GM12878 (cell line): ENCODE measurements around the gene DNAAF5. TPM values are rescaled to one million over a fixed set of nuclear protein-coding genes. Genes with fewer than 3 reads are reported as not detected.

Experiments
- ATAC-seq: fragments of 200-7000 bp; cut with Tn5 transposase; 3 replicates; pipeline ENCODE4 v1.9.1; 2020; ENCODE audit warnings: mild to moderate bottlenecking, moderate library complexity
- BruUV-seq: library from RNA; stranded (reverse); fragments of 400-500 nt; replicated peaks from 2 replicates; lab custom pipeline; 2021; lab: Mats Ljungman, UMichigan
- CTCF ChIA-PET: fragments of 300-600 bp; sonication (Branson Sonifier 250); formaldehyde crosslinking; extraction: SDS; loops from one replicate; lab custom pipeline; 2021; ENCODE audit warnings: inconsistent platforms; lab: Yijun Ruan, JAX
- POLR2A ChIA-PET: fragments of 350-600 bp; formaldehyde crosslinking; extraction: SDS; loops from one replicate; lab custom pipeline; 2021; ENCODE audit warnings: inconsistent platforms; lab: Charles Lee
- RAD21 ChIA-PET: fragments of 300-600 bp; sonication (Branson Sonifier 250); formaldehyde crosslinking; loops from one replicate; lab custom pipeline; 2023; ENCODE audit warnings: antibody characterized with exemption; ENCODE audit not compliant: unreplicated experiment; lab: Charles Lee
- SMC1A ChIA-PET: fragments of 300-600 bp; sonication (Branson Sonifier 250); formaldehyde crosslinking; loops from one replicate; lab custom pipeline; 2023; ENCODE audit not compliant: unreplicated experiment, uncharacterized antibody; lab: Charles Lee
- DNase-seq: peaks from one replicate; pipeline ENCODE4 v3.0.0-alpha.2; 2011; ENCODE audit warnings: low read depth, low spot score
- FAIRE-seq: peaks from 3 replicates; lab custom pipeline; 2011; peaks lifted over from hg19 to GRCh38; lab: Jason Lieb, UNC
- H2AFZ ChIP-seq: 2 replicates; pipeline ENCODE4 v1.6.0; 2011; ENCODE audit warnings: low read depth, low read length, control low read depth; ENCODE audit not compliant: control insufficient read depth
- H3K27ac ChIP-seq: 2 replicates; pipeline ENCODE4 v1.5.1; 2011; ENCODE audit warnings: control low read depth; ENCODE audit not compliant: control insufficient read depth, insufficient read depth
- H3K27me3 ChIP-seq, 2 experiments: replicated peaks in 1 of 2; 2 replicates each; pipeline versions ENCODE4 v1.6.0 to v1.6.1; 2011; ENCODE audit warnings: low read length in 1 of 2; ENCODE audit not compliant: control insufficient read depth in 2 of 2, insufficient read depth in 2 of 2
- H3K36me3 ChIP-seq, 2 experiments: 2 replicates each; pipeline ENCODE4 v1.5.1; 2011; ENCODE audit warnings: low read length in 1 of 2; ENCODE audit not compliant: control insufficient read depth in 2 of 2, insufficient read depth in 2 of 2
- H3K4me1 ChIP-seq: 2 replicates; pipeline ENCODE4 v1.6.1; 2011; ENCODE audit warnings: mild to moderate bottlenecking, low read length, moderate library complexity, mixed read lengths; ENCODE audit not compliant: control insufficient read depth, insufficient read depth
- H3K4me2 ChIP-seq: 2 replicates; pipeline ENCODE4 v1.6.0; 2011; ENCODE audit warnings: control low read depth; ENCODE audit not compliant: control insufficient read depth, insufficient read depth
- H3K4me3 ChIP-seq: fragments of 200-600 bp; sonication (generic); 2 replicates; pipeline ENCODE4 v1.5.1; 2016
- H3K79me2 ChIP-seq: 2 replicates; pipeline ENCODE4 v1.6.0; 2011; ENCODE audit warnings: low read length; ENCODE audit not compliant: control insufficient read depth, insufficient read depth
- H3K9ac ChIP-seq: 2 replicates; pipeline ENCODE4 v1.8.0; 2011; ENCODE audit warnings: low read length, control low read depth, mixed read lengths; ENCODE audit not compliant: control insufficient read depth, insufficient read depth
- H3K9me3 ChIP-seq: replicated peaks from 3 replicates; pipeline ENCODE4 v1.5.1; 2011; ENCODE audit warnings: mild to moderate bottlenecking, low read length; ENCODE audit not compliant: control insufficient read depth, insufficient read depth
- H4K20me1 ChIP-seq: 2 replicates; pipeline ENCODE4 v1.6.0; 2011; ENCODE audit not compliant: control insufficient read depth, insufficient read depth
- ASH2L ChIP-seq: fragments of 300-600, 200-600 bp; sonication (generic); IDR thresholded peaks from 2 replicates; pipeline ENCODE4 v1.6.1; 2017; ENCODE audit warnings: low read depth, mild to moderate bottlenecking, borderline replicate concordance
- ATF2 ChIP-seq: IDR thresholded peaks from 2 replicates; pipeline ENCODE4 v1.6.1; 2012; ENCODE audit warnings: low read length, inconsistent platforms
- BCL3 ChIP-seq: IDR thresholded peaks from 2 replicates; pipeline ENCODE4 v1.6.1; 2011; ENCODE audit warnings: borderline replicate concordance, low read depth, mild to moderate bottlenecking, moderate library complexity, low read length; ENCODE audit not compliant: insufficient read depth, poor library complexity, severe bottlenecking
- CHD4 ChIP-seq: fragments of 200-600 bp; sonication (generic); IDR thresholded peaks from 2 replicates; pipeline ENCODE4 v1.6.1; 2016; ENCODE audit warnings: mild to moderate bottlenecking
- CREM ChIP-seq: IDR thresholded peaks from 2 replicates; pipeline ENCODE4 v1.6.1; 2014; ENCODE audit warnings: antibody characterized with exemption, low read depth
- EED ChIP-seq: sonication (generic); IDR thresholded peaks from 2 replicates; pipeline ENCODE4 v1.6.1; 2016; ENCODE audit warnings: antibody characterized with exemption, low read depth
- HDAC6 ChIP-seq: fragments of 200-600 bp; sonication (generic); IDR thresholded peaks from one replicate; pipeline ENCODE4 v1.8.0; 2017; ENCODE audit warnings: antibody characterized with exemption; ENCODE audit not compliant: unreplicated experiment
- MLLT1 ChIP-seq: fragments of 450-650 bp; IDR thresholded peaks from 2 replicates; pipeline ENCODE4 v1.6.1; 2016; ENCODE audit warnings: mild to moderate bottlenecking
- RAD51 ChIP-seq: fragments of 450-650 bp; IDR thresholded peaks from 2 replicates; pipeline ENCODE4 v1.6.1; 2016; ENCODE audit warnings: moderate library complexity, mild to moderate bottlenecking, inconsistent platforms
- SREBF2 ChIP-seq: IDR thresholded peaks from 2 replicates; pipeline ENCODE4 v1.6.1; 2012; ENCODE audit warnings: mild to moderate bottlenecking, low read length
- ZBED1 ChIP-seq: IDR thresholded peaks from 2 replicates; pipeline ENCODE4 v1.6.1; 2016; ENCODE audit warnings: borderline replicate concordance
- ZBTB40 ChIP-seq: fragments of 450-650 bp; IDR thresholded peaks from 2 replicates; pipeline ENCODE4 v1.6.1; 2016; ENCODE audit warnings: mild to moderate bottlenecking, moderate library complexity, borderline replicate concordance
- WGBS: methylation state at CpG from one replicate; pipeline ENCODE4 v1.1.6; 2016; ENCODE audit warnings: low lambda C conversion rate; ENCODE audit not compliant: insufficient replicate concordance, insufficient coverage; ENCODE audit errors: missing lambda C conversion rate; 5-methylcytosine and 5-hydroxymethylcytosine counted together
- in situ Hi-C: fragments of 300-500 bp; cut with MboI; formaldehyde crosslinking; loops from 9 replicates; pipeline ENCODE4 v1.14.3; 2018; ENCODE audit warnings: mixed read lengths
- intact Hi-C: fragments of 100-400 bp; cut with micrococcal nuclease; formaldehyde crosslinking; loops from one replicate; pipeline ENCODE4 v1.14.2; 2022; ENCODE audit not compliant: unreplicated experiment
- polyA plus RNA-seq, 11 experiments: library from polyadenylated mRNA; depleted of rRNA in 4 of 11; unstranded in 6 of 11; stranded (reverse) in 5 of 11; fragments of >200 nt; fragmentation: Nextera tagmentation in 4 of 11; fragmentation: Illumina TruSeq in 1 of 11; extraction: Ambion mirVana in 4 of 11; extraction: Trizol in 1 of 11; gene quantifications; 1 replicate in 1 of 11; 2 replicates in 10 of 11; pipeline versions ENCODE4 v1.2.1 to v1.2.3, GENCODE V29; 2011 to 2016; ENCODE audit warnings: inconsistent platforms in 2 of 11, missing spikeins in 2 of 11, low read depth in 1 of 11
- total RNA-seq, 4 experiments: library from RNA; depleted of rRNA in 3 of 4; stranded (reverse); fragments of >200 nt in 3 of 4; fragmentation: Illumina TruSeq in 1 of 4; extraction: Trizol in 1 of 4; gene quantifications; 2 replicates each; pipeline versions ENCODE4 v1.2.1 to v1.2.3, GENCODE V29; 2013 to 2021

DNAAF5 gene
- total and polyA plus RNA-seq, 10 of the 15 experiments (the other 5 are each of a cell fraction or from before 2014, with no cell fraction given): 1.8 to 38.3 (median 9.2) TPM

- TF ChIP-seq ZBTB40 (no peak), EED (no peak), RAD51 (no peak)
Observed at GRCh38 chr7:714251-714671, 12.2 kb upstream of the DNAAF5 start (continued).

GRCh38 chr7:716222-716621, 10.3 kb upstream of the DNAAF5 start:
- intact Hi-C loops: no loop called here
- SMC1A ChIA-PET: no interaction called here
- no peaks in the 10 kb centered on the region for H3K79me2 ChIP-seq
- no peak overlapping the region for H3K4me3 ChIP-seq
- whole genome bisulfite sequencing: 79% methylated on average over 10 of the region's 10 CpGs
- H3K27me3 ChIP-seq: no peaks in the 10 kb centered on the region
- in situ Hi-C loops: no loop called here
- RAD21 ChIA-PET: no interaction called here
- POLR2A ChIA-PET: interaction anchor here (0.7 kb wide), 1 partner anchor 196 kb away, joined by 3 read pairs; the partner anchor contains the start of gene PDGFA
- DNase-seq (no peak), FAIRE-seq (no peak), ATAC-seq (no peak)
- H3K27ac ChIP-seq: no peak overlapping the region
- no peak overlapping the region for H3K4me2 ChIP-seq
- H3K4me1 ChIP-seq: peaks cover 4% of the 10 kb centered on the region; the same call in 1 of the 2 replicates
- CTCF ChIA-PET: no interaction called here
- no peaks in the 10 kb centered on the region; a peak in 1 of 4 replicates for H3K36me3 ChIP-seq
- no peaks in the 10 kb centered on the region for H4K20me1 ChIP-seq
- H3K9ac ChIP-seq: no peak overlapping the region
- no peaks in the 10 kb centered on the region; the same call in 2 of the 3 replicates for H3K9me3 ChIP-seq
- H2AFZ ChIP-seq: no peak overlapping the region
- no TSS peak for BruUV-seq
- TF ChIP-seq ASH2L: no peak
- TF ChIP-seq ATF2: no peak
- TF ChIP-seq ZBED1: no peak
- TF ChIP-seq BCL3: no peak
- TF ChIP-seq HDAC6: no peak
- no peak for TF ChIP-seq MLLT1
- TF ChIP-seq SREBF2: no peak
- no peak for TF ChIP-seq CREM
- no peak for TF ChIP-seq CHD4
- TF ChIP-seq RAD51: no peak
